ENCODE measurements around the gene KIRREL2. TPM values are rescaled to one million over a fixed set of nuclear protein-coding genes. Genes with fewer than 3 reads are reported as not detected.

The KIRREL2 gene
- total and polyA plus RNA-seq, 2 of the 8 experiments (the other 6 are each of a cell fraction or from before 2014, with no cell fraction given), result 2.4 to 4.6 TPM

- TF ChIP-seq CTCF (IDR thresholded peaks at IDR 0.05; ENCODE audit: control extremely low read depth in 1 of 3, insufficient read depth in 1 of 3, low read depth in 1 of 3, low read length in 3 of 3), result no peak
- no peak for TF ChIP-seq BCL11A (IDR thresholded peaks at IDR 0.05; ENCODE audit: low read depth in 2 of 2, low read length in 2 of 2)
- no peak for TF ChIP-seq SUZ12 (IDR thresholded peaks at IDR 0.05; ENCODE audit: low read length)
- TF ChIP-seq, protein P1, sequence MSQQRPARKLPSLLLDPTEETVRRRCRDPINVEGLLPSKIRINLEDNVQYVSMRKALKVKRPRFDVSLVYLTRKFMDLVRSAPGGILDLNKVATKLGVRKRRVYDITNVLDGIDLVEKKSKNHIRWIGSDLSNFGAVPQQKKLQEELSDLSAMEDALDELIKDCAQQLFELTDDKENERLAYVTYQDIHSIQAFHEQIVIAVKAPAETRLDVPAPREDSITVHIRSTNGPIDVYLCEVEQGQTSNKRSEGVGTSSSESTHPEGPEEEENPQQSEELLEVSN (IDR thresholded peaks at IDR 0.05), result no peak
- no peak for TF ChIP-seq BRCA1 (IDR thresholded peaks at IDR 0.05; ENCODE audit: low read depth, low read length)
- no peak for TF ChIP-seq POU5F1 (IDR thresholded peaks at IDR 0.05; ENCODE audit: low read depth, low read length)
- TF ChIP-seq RNF2 (IDR thresholded peaks at IDR 0.05; ENCODE audit: borderline replicate concordance, low read depth, low read length, missing control alignments, poor library complexity, severe bottlenecking), result no peak
- TF ChIP-seq SP4 (IDR thresholded peaks at IDR 0.05; ENCODE audit: low read length), result no peak
- no peak for TF ChIP-seq CTBP2 (IDR thresholded peaks at IDR 0.05; ENCODE audit: borderline replicate concordance, insufficient read depth, insufficient read length, low read length)
- no peak for TF ChIP-seq JUND (IDR thresholded peaks at IDR 0.05; ENCODE audit: low read length)
Measured at GRCh38 chr19:35852029-35852780, 4.5 kb upstream of the KIRREL2 start, which contains the start of gene NPHS1 (continued).

All from H1 (cell line).